Liver (tissue), 9 donors: ENCODE results near the gene PAPOLG. TPM values are rescaled to one million over a fixed set of nuclear protein-coding genes. Genes with fewer than 3 reads are reported as not detected.

Experiments used
- DNase-seq: peaks from one replicate; pipeline ENCODE4 v3.0.0-alpha.2; 2017; ENCODE audit warnings: low spot score
- H3K27ac ChIP-seq, 2 donors: one replicate each; pipeline ENCODE4 v1.7.0; 2013; ENCODE audit warnings: inconsistent platforms in 2 of 2, low read length in 2 of 2, control low read depth in 1 of 2, low read depth in 1 of 2, mild to moderate bottlenecking in 1 of 2
- H3K27me3 ChIP-seq, 4 donors: one replicate each; pipeline versions ENCODE4 v1.6.1 to v1.7.0; 2013; ENCODE audit warnings: low read length in 3 of 4, inconsistent platforms in 1 of 4, mild to moderate bottlenecking in 1 of 4, moderate library complexity in 1 of 4; ENCODE audit not compliant: control insufficient read depth in 4 of 4, insufficient read depth in 4 of 4
- H3K36me3 ChIP-seq, 4 donors: one replicate each; pipeline versions ENCODE4 v1.6.1 to v1.7.0; 2013; ENCODE audit warnings: low read length in 3 of 4, mild to moderate bottlenecking in 3 of 4, low read depth in 1 of 4, moderate library complexity in 1 of 4; ENCODE audit not compliant: control insufficient read depth in 4 of 4, insufficient read depth in 3 of 4
- H3K4me1 ChIP-seq, 4 donors: one replicate each; pipeline versions ENCODE4 v1.6.1 to v1.7.0; 2013; ENCODE audit warnings: low read length in 3 of 4, mild to moderate bottlenecking in 3 of 4, moderate library complexity in 1 of 4; ENCODE audit not compliant: control insufficient read depth in 4 of 4, insufficient read depth in 4 of 4
- H3K4me3 ChIP-seq, 3 donors: one replicate each; pipeline versions ENCODE4 v1.6.1 to v1.7.0; 2013; ENCODE audit warnings: low read length in 3 of 3, control low read depth in 1 of 3, low read depth in 1 of 3, mild to moderate bottlenecking in 1 of 3
- H3K9ac ChIP-seq, 2 donors: one replicate each; pipeline ENCODE4 v1.7.0; 2013; ENCODE audit warnings: low read length in 2 of 2, mild to moderate bottlenecking in 2 of 2, moderate library complexity in 2 of 2, control low read depth in 1 of 2, low read depth in 1 of 2
- H3K9me3 ChIP-seq, 4 donors: one replicate each; pipeline versions ENCODE4 v1.6.1 to v1.7.0; 2013; ENCODE audit warnings: low read length in 3 of 4; ENCODE audit not compliant: control insufficient read depth in 4 of 4
- EGR1 ChIP-seq, 2 donors: IDR thresholded peaks; 2 replicates each; pipeline ENCODE4 v1.6.1; 2016 to 2018; ENCODE audit warnings: antibody characterized with exemption in 2 of 2, low read depth in 2 of 2
- FOXA1 ChIP-seq: IDR thresholded peaks from 2 replicates; pipeline ENCODE4 v1.6.1; 2016; ENCODE audit warnings: antibody characterized with exemption
- FOXA2 ChIP-seq: IDR thresholded peaks from 2 replicates; pipeline ENCODE4 v1.6.1; 2016; ENCODE audit warnings: antibody characterized with exemption
- GABPA ChIP-seq, 2 donors: IDR thresholded peaks in 1 of 2; conservative IDR thresholded peaks in 1 of 2; 2 replicates each; pipeline ENCODE4 v1.6.1; 2016; ENCODE audit warnings: antibody characterized with exemption in 2 of 2, mild to moderate bottlenecking in 1 of 2, moderate library complexity in 1 of 2
- HNF4A ChIP-seq, 2 donors: conservative IDR thresholded peaks; 2 replicates each; pipeline ENCODE4 v1.6.1; 2016; ENCODE audit warnings: antibody characterized with exemption in 2 of 2, mild to moderate bottlenecking in 2 of 2
- HNF4G ChIP-seq: IDR thresholded peaks from 2 replicates; pipeline ENCODE4 v1.6.1; 2016; ENCODE audit warnings: antibody characterized with exemption
- JUND ChIP-seq, 2 donors: IDR thresholded peaks; 2 replicates each; pipeline ENCODE4 v1.6.1; 2016; ENCODE audit warnings: antibody characterized with exemption in 2 of 2
- NR2F2 ChIP-seq: IDR thresholded peaks from 2 replicates; pipeline ENCODE4 v1.6.1; 2016; ENCODE audit warnings: antibody characterized with exemption
- RXRA ChIP-seq, 2 donors: IDR thresholded peaks; 2 replicates each; pipeline ENCODE4 v1.6.1; 2017 to 2018; ENCODE audit warnings: antibody characterized with exemption in 2 of 2, mild to moderate bottlenecking in 1 of 2
- SP1 ChIP-seq: IDR thresholded peaks from 2 replicates; pipeline ENCODE4 v1.6.1; 2018; ENCODE audit warnings: antibody characterized with exemption, mild to moderate bottlenecking
- TAF1 ChIP-seq: conservative IDR thresholded peaks from 2 replicates; pipeline ENCODE4 v1.6.1; 2016; ENCODE audit warnings: antibody characterized with exemption, mild to moderate bottlenecking
- YY1 ChIP-seq: IDR thresholded peaks from 2 replicates; pipeline ENCODE4 v1.6.1; 2016; ENCODE audit warnings: antibody characterized with exemption, mild to moderate bottlenecking
- WGBS: extraction: QIAGEN DNeasy Blood & Tissue Kit; methylation state at CpG from one replicate; pipeline ENCODE4 v1.1.7; 2013; 5-methylcytosine and 5-hydroxymethylcytosine counted together
- polyA plus RNA-seq, 2 donors: library from polyadenylated mRNA; stranded (reverse) in 1 of 2; unstranded in 1 of 2; fragments of 200-250 nt in 1 of 2; fragments of >200 nt in 1 of 2; fragmentation: Nextera tagmentation in 1 of 2; extraction: Ambion mirVana in 1 of 2; gene quantifications; one replicate each; pipeline versions ENCODE4 v1.2.1 to v1.2.3, GENCODE V29; 2013 to 2015
- total RNA-seq, 2 donors: library from RNA; depleted of rRNA; stranded (reverse); fragments of >200 nt; gene quantifications; one replicate each; pipeline ENCODE4 v1.2.3, GENCODE V29; 2014
- TF ChIP-seq, protein P1 (sequence below): IDR thresholded peaks from 2 replicates; pipeline ENCODE4 v1.6.1; 2016; ENCODE audit warnings: antibody characterized with exemption
- TF ChIP-seq, protein P2 (sequence below): IDR thresholded peaks from 2 replicates; pipeline ENCODE4 v1.6.1; 2016; ENCODE audit warnings: antibody characterized with exemption
- TF ChIP-seq, protein P3 (sequence below): fragments of 150-350 bp; IDR thresholded peaks from 2 replicates; pipeline ENCODE4 v1.5.1; 2017; ENCODE audit warnings: improper control_type of control experiment, low read depth, low read length; ENCODE audit not compliant: missing input control
- TF ChIP-seq, protein P4 (sequence below): IDR thresholded peaks from 2 replicates; pipeline ENCODE4 v1.6.1; 2016; ENCODE audit warnings: antibody characterized with exemption
- TF ChIP-seq, protein P5 (sequence below): IDR thresholded peaks from 2 replicates; pipeline ENCODE4 v1.6.1; 2016; ENCODE audit warnings: antibody characterized with exemption, mild to moderate bottlenecking
- donor health status: healthy.
- donor health status: healthy.
- donor health status: healthy.
- donor health status: healthy.
- donor health status: healthy.

PAPOLG gene
- total and polyA plus RNA-seq, 4 donors = 1.8 to 7.7 (median 3.6) TPM

DNA sequence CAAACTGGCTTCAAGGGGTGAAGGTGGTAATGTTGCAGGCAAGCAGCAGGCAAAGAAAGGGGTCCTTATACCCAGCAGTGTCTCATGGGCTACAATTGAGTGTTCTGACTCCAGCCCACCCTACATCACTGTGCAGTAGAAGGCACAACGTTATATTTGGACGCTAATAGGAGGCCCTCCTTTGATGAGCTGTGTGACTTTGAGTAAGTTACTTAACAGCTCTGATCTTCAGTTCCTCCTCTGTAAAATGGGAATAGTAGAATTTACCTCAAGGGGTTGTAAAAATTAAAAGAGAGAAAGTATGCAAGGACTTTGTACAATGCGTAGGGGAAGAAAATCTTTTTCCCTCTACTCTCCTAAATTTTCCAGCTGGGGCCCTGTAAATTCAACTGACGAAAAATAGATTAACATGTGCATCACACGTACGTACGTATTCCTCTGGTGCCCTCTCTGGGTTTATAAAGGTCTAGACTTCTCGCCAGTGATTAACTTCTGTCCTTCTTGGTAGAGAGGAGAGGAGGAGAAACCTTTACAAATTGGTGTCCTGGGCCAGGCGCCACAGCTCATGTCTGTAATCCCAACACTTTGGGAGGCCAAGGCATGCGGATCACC, 67.7 kb downstream of the PAPOLG start:
- no peaks in the 10 kb centered on the region for H3K36me3 ChIP-seq
- no peak overlapping the region for H3K27ac ChIP-seq
- DNase-seq = no peak
- TF ChIP-seq HNF4A (conservative IDR thresholded peaks at IDR 0.05) = no peak
- TF ChIP-seq, protein P1, sequence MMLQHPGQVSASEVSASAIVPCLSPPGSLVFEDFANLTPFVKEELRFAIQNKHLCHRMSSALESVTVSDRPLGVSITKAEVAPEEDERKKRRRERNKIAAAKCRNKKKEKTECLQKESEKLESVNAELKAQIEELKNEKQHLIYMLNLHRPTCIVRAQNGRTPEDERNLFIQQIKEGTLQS = no peak
- TF ChIP-seq FOXA1 = no peak
- TF ChIP-seq RXRA (IDR thresholded peaks at IDR 0.05) = no peak
- no peak for TF ChIP-seq EGR1 (IDR thresholded peaks at IDR 0.05; ENCODE audit: low read depth in 2 of 2)
- no peak for TF ChIP-seq GABPA (IDR thresholded peaks at IDR 0.05 in 1 of 2, conservative IDR thresholded peaks at IDR 0.05 in 1 of 2)
- no peak for TF ChIP-seq YY1
- no peak for TF ChIP-seq JUND (IDR thresholded peaks at IDR 0.05)
- TF ChIP-seq, protein P2, sequence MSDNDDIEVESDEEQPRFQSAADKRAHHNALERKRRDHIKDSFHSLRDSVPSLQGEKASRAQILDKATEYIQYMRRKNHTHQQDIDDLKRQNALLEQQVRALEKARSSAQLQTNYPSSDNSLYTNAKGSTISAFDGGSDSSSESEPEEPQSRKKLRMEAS = no peak
- TF ChIP-seq, protein P3, sequence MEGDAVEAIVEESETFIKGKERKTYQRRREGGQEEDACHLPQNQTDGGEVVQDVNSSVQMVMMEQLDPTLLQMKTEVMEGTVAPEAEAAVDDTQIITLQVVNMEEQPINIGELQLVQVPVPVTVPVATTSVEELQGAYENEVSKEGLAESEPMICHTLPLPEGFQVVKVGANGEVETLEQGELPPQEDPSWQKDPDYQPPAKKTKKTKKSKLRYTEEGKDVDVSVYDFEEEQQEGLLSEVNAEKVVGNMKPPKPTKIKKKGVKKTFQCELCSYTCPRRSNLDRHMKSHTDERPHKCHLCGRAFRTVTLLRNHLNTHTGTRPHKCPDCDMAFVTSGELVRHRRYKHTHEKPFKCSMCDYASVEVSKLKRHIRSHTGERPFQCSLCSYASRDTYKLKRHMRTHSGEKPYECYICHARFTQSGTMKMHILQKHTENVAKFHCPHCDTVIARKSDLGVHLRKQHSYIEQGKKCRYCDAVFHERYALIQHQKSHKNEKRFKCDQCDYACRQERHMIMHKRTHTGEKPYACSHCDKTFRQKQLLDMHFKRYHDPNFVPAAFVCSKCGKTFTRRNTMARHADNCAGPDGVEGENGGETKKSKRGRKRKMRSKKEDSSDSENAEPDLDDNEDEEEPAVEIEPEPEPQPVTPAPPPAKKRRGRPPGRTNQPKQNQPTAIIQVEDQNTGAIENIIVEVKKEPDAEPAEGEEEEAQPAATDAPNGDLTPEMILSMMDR = no peak
- TF ChIP-seq SP1 = no peak
- no peak for TF ChIP-seq FOXA2
- TF ChIP-seq TAF1 = no peak
- TF ChIP-seq, protein P4, sequence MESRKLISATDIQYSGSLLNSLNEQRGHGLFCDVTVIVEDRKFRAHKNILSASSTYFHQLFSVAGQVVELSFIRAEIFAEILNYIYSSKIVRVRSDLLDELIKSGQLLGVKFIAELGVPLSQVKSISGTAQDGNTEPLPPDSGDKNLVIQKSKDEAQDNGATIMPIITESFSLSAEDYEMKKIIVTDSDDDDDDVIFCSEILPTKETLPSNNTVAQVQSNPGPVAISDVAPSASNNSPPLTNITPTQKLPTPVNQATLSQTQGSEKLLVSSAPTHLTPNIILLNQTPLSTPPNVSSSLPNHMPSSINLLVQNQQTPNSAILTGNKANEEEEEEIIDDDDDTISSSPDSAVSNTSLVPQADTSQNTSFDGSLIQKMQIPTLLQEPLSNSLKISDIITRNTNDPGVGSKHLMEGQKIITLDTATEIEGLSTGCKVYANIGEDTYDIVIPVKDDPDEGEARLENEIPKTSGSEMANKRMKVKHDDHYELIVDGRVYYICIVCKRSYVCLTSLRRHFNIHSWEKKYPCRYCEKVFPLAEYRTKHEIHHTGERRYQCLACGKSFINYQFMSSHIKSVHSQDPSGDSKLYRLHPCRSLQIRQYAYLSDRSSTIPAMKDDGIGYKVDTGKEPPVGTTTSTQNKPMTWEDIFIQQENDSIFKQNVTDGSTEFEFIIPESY = no peak
- TF ChIP-seq, protein P5, sequence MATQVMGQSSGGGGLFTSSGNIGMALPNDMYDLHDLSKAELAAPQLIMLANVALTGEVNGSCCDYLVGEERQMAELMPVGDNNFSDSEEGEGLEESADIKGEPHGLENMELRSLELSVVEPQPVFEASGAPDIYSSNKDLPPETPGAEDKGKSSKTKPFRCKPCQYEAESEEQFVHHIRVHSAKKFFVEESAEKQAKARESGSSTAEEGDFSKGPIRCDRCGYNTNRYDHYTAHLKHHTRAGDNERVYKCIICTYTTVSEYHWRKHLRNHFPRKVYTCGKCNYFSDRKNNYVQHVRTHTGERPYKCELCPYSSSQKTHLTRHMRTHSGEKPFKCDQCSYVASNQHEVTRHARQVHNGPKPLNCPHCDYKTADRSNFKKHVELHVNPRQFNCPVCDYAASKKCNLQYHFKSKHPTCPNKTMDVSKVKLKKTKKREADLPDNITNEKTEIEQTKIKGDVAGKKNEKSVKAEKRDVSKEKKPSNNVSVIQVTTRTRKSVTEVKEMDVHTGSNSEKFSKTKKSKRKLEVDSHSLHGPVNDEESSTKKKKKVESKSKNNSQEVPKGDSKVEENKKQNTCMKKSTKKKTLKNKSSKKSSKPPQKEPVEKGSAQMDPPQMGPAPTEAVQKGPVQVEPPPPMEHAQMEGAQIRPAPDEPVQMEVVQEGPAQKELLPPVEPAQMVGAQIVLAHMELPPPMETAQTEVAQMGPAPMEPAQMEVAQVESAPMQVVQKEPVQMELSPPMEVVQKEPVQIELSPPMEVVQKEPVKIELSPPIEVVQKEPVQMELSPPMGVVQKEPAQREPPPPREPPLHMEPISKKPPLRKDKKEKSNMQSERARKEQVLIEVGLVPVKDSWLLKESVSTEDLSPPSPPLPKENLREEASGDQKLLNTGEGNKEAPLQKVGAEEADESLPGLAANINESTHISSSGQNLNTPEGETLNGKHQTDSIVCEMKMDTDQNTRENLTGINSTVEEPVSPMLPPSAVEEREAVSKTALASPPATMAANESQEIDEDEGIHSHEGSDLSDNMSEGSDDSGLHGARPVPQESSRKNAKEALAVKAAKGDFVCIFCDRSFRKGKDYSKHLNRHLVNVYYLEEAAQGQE = no peak
- no peak for TF ChIP-seq HNF4G
- no peaks in the 10 kb centered on the region for H3K9me3 ChIP-seq
- no peak overlapping the region for H3K4me3 ChIP-seq
- WGBS = 90% methylated on average over 10 of the region's 10 CpGs
- H3K9ac ChIP-seq = no peak overlapping the region
- no peaks in the 10 kb centered on the region for H3K27me3 ChIP-seq
- H3K4me1 ChIP-seq = no peaks in the 10 kb centered on the region

DNA sequence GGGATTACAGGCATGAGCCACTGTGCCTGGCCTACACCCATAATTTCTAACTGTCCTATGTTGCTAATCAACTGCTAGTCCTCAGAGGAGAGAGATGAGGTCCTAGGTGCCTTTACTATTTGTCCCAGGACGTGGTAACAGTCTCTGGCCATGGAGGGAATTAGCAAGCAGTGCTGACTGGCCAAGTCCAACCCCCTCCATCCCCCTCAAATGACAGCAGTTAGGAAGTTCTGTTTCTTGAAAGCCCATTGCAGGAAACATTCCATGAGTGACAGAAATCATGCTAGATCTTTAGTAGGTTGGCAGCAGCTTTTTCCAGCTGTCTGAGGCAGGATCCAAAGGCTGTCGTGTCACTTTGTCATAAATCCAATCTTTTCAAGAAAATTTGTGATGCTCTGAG, 69.6 kb downstream of the PAPOLG start:
- DNase-seq = no peak
- no peaks in the 10 kb centered on the region for H3K4me1 ChIP-seq
- no peaks in the 10 kb centered on the region for H3K36me3 ChIP-seq
- no peak overlapping the region for H3K4me3 ChIP-seq
- no peak overlapping the region for H3K27ac ChIP-seq
- no peaks in the 10 kb centered on the region for H3K27me3 ChIP-seq
- H3K9me3 ChIP-seq = no peaks in the 10 kb centered on the region
- no peak overlapping the region for H3K9ac ChIP-seq
- 79% methylated on average over 2 of the region's 2 CpGs for WGBS
- TF ChIP-seq HNF4A (conservative IDR thresholded peaks at IDR 0.05) (no peak), RXRA (IDR thresholded peaks at IDR 0.05) (no peak), EGR1 (IDR thresholded peaks at IDR 0.05; ENCODE audit: low read depth in 2 of 2) (no peak), GABPA (IDR thresholded peaks at IDR 0.05 in 1 of 2, conservative IDR thresholded peaks at IDR 0.05 in 1 of 2) (no peak), FOXA1 (no peak), JUND (IDR thresholded peaks at IDR 0.05) (no peak), YY1 (no peak), NR2F2 (no peak), FOXA2 (no peak), SP1 (no peak)
- TF ChIP-seq, protein P3 = no peak
- TF ChIP-seq, protein P5 = no peak
